ENCODE measurements around the gene MOV10. TPM values are rescaled to one million over a fixed set of nuclear protein-coding genes. Genes with fewer than 3 reads are reported as not detected.

MOV10 gene
- polyA plus RNA-seq, 1 donor: 81.1 TPM

- no peak for DNase-seq
Observed at GRCh38 chr1:112731451-112731850, 57.0 kb downstream of the MOV10 start.

- DNase-seq: no peak
Observed at GRCh38 chr1:112735752-112736151, 61.3 kb downstream of the MOV10 start.

- DNase-seq: no peak
Observed at GRCh38 chr1:112737573-112737972, 63.1 kb downstream of the MOV10 start.

- no peak for DNase-seq
Observed at GRCh38 chr1:112743174-112744008, 68.9 kb downstream of the MOV10 start.

DNA sequence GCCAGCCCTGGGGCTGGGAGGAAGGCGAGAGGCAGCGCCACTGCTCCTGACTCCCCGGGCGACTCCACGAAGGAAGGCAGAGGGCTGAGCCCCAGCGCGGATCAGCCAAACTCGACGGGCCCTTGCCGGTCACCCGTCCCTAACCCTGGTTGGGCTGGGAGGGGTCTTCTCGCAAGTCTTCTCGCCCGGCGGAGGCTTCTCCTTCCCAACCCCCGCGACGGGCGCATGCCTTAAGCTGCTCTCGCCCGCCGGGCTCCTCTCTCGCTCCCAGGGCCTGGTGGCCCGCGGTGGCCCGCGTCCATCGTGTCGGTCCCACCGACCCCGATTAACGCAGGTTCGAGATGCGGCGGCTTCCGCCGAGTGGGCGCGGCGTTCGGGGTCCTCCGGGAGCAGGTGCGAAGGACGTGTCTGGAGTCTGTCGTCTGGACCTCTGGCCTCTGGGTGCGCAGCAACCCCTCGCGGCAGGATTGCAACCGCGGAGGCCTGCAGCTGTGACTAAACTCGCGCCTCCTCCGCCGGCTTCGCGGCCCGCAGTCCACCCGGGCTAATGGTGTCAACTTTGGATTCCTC is 69.6 kb downstream of the MOV10 start:
- DNase-seq: no peak

GRCh38 chr1:112748396-112748795 is 73.9 kb downstream of the MOV10 start:
- DNase-seq: no peak

Other genes with a start within 250 kb of the MOV10 start
- 4.5 TPM for gene WNT2B, start 165.7 kb upstream of the MOV10 start, polyA plus RNA-seq (ENCODE audit: insufficient read length)
- 33.1 TPM for gene ST7L, start 55.5 kb upstream of the MOV10 start, polyA plus RNA-seq (ENCODE audit: insufficient read length)
- 151 TPM for gene CAPZA1, start 54.8 kb upstream of the MOV10 start, polyA plus RNA-seq (ENCODE audit: insufficient read length)
- gene RHOC, start 32.5 kb downstream of the MOV10 start, polyA plus RNA-seq (ENCODE audit: insufficient read length): 192 TPM
- gene PPM1J, start 40.7 kb downstream of the MOV10 start, polyA plus RNA-seq (ENCODE audit: insufficient read length): 1.1 TPM

Data from left kidney (tissue), 2 donors.